Thymus (tissue), 11 donors: ENCODE results near the gene DVL3. TPM values are rescaled to one million over a fixed set of nuclear protein-coding genes. Genes with fewer than 3 reads are reported as not detected.

Experiments
- DNase-seq, 9 donors: peaks; one replicate each; pipeline ENCODE4 v3.0.0-alpha.2; 2013; ENCODE audit warnings: low spot score in 9 of 9, low read depth in 6 of 9, missing footprints in 1 of 9
- H3K27ac ChIP-seq, 2 donors: one replicate each; pipeline ENCODE4 v1.5.1; 2013; ENCODE audit warnings: control low read depth in 1 of 2, low read depth in 1 of 2, low read length in 1 of 2, mild to moderate bottlenecking in 1 of 2, moderate library complexity in 1 of 2
- H3K27me3 ChIP-seq, 2 donors: one replicate each; pipeline ENCODE4 v1.5.1; 2013; ENCODE audit warnings: low read length in 1 of 2; ENCODE audit not compliant: control insufficient read depth in 2 of 2, insufficient read depth in 1 of 2
- H3K36me3 ChIP-seq, 2 donors: one replicate each; pipeline ENCODE4 v1.5.1; 2013; ENCODE audit warnings: low read length in 1 of 2, mild to moderate bottlenecking in 1 of 2, moderate library complexity in 1 of 2; ENCODE audit not compliant: control insufficient read depth in 2 of 2, insufficient read depth in 2 of 2
- H3K4me1 ChIP-seq, 2 donors: one replicate each; pipeline ENCODE4 v1.5.1; 2013; ENCODE audit warnings: low read length in 2 of 2; ENCODE audit not compliant: control insufficient read depth in 2 of 2, insufficient read depth in 2 of 2
- H3K4me3 ChIP-seq, 2 donors: one replicate each; pipeline ENCODE4 v1.5.1; 2013; ENCODE audit warnings: low read length in 2 of 2, control low read depth in 1 of 2, mild to moderate bottlenecking in 1 of 2
- H3K9me3 ChIP-seq, 2 donors: one replicate each; pipeline ENCODE4 v1.5.1; 2013; ENCODE audit warnings: low read length in 1 of 2, mild to moderate bottlenecking in 1 of 2; ENCODE audit not compliant: control insufficient read depth in 2 of 2, insufficient read depth in 1 of 2
- WGBS: extraction: QIAGEN DNeasy Blood & Tissue Kit; methylation state at CpG from one replicate; pipeline ENCODE4 v1.1.7; 2013; 5-methylcytosine and 5-hydroxymethylcytosine counted together
- polyA plus RNA-seq: library from polyadenylated mRNA; stranded (reverse); fragments of 200-250 nt; gene quantifications from one replicate; pipeline ENCODE4 v1.2.3, GENCODE V29; 2013
- total RNA-seq: library from RNA; stranded (reverse); fragments of 120-200 nt; gene quantifications from one replicate; pipeline ENCODE4 v1.2.4, GENCODE V29; 2013
- donor health status: healthy.

DVL3 gene
- total and polyA plus RNA-seq, 2 donors = 12.0 to 26.0 TPM

DNA sequence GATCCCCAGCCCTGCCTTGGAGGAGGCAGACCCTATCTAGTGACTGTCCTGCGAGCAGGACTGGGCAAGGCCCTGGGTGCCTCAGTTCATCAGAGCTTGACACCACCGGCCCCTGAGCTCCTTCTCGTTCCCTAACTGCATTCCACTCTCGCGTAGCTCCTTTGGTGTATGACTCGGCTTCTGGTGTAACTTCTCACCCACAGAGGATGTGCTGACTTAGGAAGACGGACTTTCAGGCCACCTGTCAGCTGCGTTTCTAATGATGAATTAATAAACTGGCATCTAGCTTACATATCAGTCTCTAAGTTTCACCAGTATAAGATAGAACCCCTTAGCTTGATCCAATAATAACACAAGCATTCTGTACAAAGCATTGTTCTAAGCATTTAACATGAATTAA is 48.3 kb downstream of the DVL3 start:
- Histone ChIP-seq H3K27me3 (peaks cover 0 to 12% of the 10 kb centered on the region in 2 donors), H3K36me3 (no peaks in the 10 kb centered on the region), H3K4me1 (no peaks in the 10 kb centered on the region), H3K9me3 (no peaks in the 10 kb centered on the region), H3K4me3 (no peak overlapping the region), H3K27ac (no peak overlapping the region)
- no peak for DNase-seq
- 91% methylated on average over 8 of the region's 8 CpGs for WGBS

DNA sequence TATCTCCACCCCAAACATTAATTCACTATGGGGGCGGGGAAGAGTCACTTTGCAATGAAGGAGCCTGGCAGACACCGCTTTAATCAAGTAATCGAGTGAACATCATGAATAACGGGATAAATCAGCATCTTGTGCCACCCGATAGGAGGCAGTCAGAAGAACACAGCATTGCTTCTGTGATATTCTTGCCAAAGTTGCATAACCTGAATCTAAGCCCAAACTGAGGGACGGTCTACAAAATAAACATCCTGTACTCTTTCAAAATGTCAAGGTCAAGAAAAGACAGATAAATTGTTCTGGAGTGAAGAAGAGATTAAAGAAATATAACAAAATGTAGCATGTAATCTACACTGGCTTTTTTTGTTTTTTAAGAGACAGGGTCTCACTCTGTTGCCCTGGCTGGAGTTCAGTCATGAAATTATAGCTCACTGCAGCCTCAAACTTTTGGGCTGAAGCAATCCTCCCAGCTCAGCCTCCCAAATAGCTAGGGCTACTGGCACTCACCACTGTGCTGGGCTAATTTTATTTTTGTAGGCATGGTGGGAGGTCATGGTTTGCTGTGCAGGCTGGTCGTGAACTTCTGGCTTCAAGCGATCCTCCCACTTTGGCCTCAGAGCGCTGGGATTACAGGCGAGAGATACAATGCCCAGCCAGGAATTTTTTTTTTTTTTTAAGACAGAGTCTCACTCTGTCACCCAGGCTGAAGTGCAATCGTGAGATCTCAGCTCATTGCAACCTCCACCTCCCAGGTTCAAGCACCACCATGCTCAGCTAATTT is 54.2 kb downstream of the DVL3 start:
- 85% methylated on average over 11 of the region's 11 CpGs for WGBS
- Histone ChIP-seq H3K27me3 (peaks cover 0 to 13% of the 10 kb centered on the region in 2 donors), H3K27ac (no peak overlapping the region), H3K36me3 (no peaks in the 10 kb centered on the region), H3K4me1 (no peaks in the 10 kb centered on the region), H3K4me3 (no peak overlapping the region), H3K9me3 (no peaks in the 10 kb centered on the region)
- no peak for DNase-seq

DNA sequence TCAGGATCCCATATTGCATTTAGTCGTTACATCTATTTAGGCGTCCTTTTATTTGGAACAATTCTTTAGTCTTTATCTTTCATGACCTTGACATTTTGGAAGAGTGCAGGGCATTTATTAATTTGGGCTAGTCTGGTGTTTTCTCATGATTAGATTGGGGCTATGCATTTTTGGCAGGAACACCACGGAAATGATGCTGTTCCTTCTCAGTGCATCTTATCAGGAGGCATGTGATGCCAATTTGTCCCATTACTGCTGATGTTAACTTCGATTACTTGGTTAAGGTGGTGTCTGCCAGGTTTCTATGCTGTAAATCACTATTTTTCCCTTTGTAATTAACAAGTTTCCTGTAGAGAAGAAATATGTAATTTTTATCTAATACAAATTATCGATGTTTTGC is 56.1 kb downstream of the DVL3 start:
- H3K27ac ChIP-seq = no peak overlapping the region
- no peaks in the 10 kb centered on the region for H3K9me3 ChIP-seq
- DNase-seq = no peak
- H3K4me3 ChIP-seq = no peak overlapping the region
- WGBS = 92% methylated on average over 5 of the region's 5 CpGs
- H3K4me1 ChIP-seq = no peaks in the 10 kb centered on the region
- H3K36me3 ChIP-seq = no peaks in the 10 kb centered on the region
- H3K27me3 ChIP-seq = peaks cover 0 to 13% of the 10 kb centered on the region in 2 donors

DNA sequence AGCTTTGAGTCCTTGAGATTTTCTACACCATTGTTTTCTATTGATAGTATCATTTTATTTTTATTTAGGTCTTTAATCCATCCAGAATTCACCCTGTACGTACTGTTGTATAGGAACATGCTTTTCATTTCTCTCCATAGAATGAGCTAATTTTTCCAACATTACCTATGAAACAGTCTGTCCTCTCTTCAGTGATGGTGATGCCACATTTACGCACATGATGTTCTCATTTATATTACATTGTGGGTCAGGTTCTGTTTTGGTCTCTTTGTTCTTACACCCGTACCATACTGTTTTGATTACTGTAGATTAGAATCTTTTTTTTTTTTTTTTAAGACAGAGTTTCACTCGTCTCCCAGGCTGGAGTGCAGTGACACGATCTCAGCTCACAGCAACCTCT is 56.5 kb downstream of the DVL3 start:
- Histone ChIP-seq H3K36me3 (no peaks in the 10 kb centered on the region), H3K27ac (no peak overlapping the region), H3K4me1 (no peaks in the 10 kb centered on the region), H3K4me3 (no peak overlapping the region), H3K9me3 (no peaks in the 10 kb centered on the region), H3K27me3 (peaks cover 0 to 10% of the 10 kb centered on the region in 2 donors)
- DNase-seq = no peak
- 88% methylated on average over 5 of the region's 5 CpGs for WGBS

DNA sequence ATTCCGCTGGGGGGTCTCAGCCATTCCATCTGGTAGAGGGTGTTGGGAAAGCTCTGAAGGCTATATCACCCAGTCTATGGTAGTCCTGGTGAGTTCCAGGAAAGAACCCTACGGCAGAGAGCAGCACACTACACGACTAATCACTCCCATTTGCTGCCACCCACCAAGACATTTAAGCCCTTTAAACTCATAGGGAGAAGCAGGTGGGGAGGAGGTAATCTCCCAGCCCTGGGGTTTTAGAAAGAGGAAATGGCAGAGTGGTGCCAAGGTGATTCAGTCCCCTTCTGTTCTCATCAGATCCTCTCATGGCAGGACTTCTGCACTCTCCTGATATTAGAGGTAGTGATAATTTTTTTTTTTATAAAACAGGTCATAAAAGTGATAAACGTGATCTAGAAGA is 63.6 kb downstream of the DVL3 start:
- H3K27ac ChIP-seq = no peak overlapping the region
- H3K36me3 ChIP-seq = no peaks in the 10 kb centered on the region
- no peak for DNase-seq
- no peak overlapping the region for H3K4me3 ChIP-seq
- WGBS = 58% methylated on average over 4 of the region's 4 CpGs
- H3K4me1 ChIP-seq = no peaks in the 10 kb centered on the region
- peaks cover 0 to 9% of the 10 kb centered on the region in 2 donors for H3K27me3 ChIP-seq
- no peaks in the 10 kb centered on the region for H3K9me3 ChIP-seq

DNA sequence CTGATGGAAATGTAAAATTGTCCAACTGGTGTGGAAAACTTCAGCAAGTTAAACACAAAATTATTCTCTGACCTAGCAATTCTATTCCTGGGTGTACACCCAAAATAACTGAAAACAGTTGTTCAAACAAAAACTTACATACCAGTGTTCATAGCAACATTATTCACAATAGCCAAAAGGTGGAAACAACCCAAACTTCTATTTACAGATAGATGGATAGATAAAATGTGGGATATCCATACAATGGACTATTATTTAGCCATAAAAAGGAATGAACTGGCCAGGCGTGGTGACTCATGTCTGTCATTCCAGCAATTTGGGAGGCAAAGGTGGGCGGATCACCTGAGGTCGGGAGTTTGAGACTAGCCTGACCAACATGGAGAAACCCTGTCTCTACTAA is 67.3 kb downstream of the DVL3 start:
- 90% methylated on average over 3 of the region's 3 CpGs for WGBS
- Histone ChIP-seq H3K27ac (no peak overlapping the region), H3K9me3 (no peaks in the 10 kb centered on the region), H3K4me1 (no peaks in the 10 kb centered on the region), H3K27me3 (peaks cover 6 to 31% of the 10 kb centered on the region in 2 donors), H3K36me3 (no peaks in the 10 kb centered on the region), H3K4me3 (no peak overlapping the region)
- DNase-seq = no peak

Other genes with a start within 250 kb of the DVL3 start
- 13.8 TPM for gene ABCC5, start 137.5 kb upstream of the DVL3 start, total RNA-seq
- gene ABCC5, start 137.5 kb upstream of the DVL3 start, polyA plus RNA-seq = 33.2 TPM
- gene HTR3D, start 123.6 kb upstream of the DVL3 start, total RNA-seq = not detected
- not detected for gene HTR3D, start 123.6 kb upstream of the DVL3 start, polyA plus RNA-seq
- gene HTR3C, start 102.3 kb upstream of the DVL3 start, total RNA-seq = not detected
- 0.11 TPM for gene HTR3C, start 102.3 kb upstream of the DVL3 start, polyA plus RNA-seq
- gene HTR3E, start 58.3 kb upstream of the DVL3 start, total RNA-seq = not detected
- 0.05 TPM for gene HTR3E, start 58.3 kb upstream of the DVL3 start, polyA plus RNA-seq
- 32.2 TPM for gene EIF2B5, start 20.0 kb upstream of the DVL3 start, total RNA-seq
- 47.3 TPM for gene EIF2B5, start 20.0 kb upstream of the DVL3 start, polyA plus RNA-seq
- gene AP2M1, start 19.5 kb downstream of the DVL3 start, total RNA-seq = 138 TPM
- gene AP2M1, start 19.5 kb downstream of the DVL3 start, polyA plus RNA-seq = 165 TPM
- 25.0 TPM for gene ABCF3, start 30.8 kb downstream of the DVL3 start, total RNA-seq
- 60.6 TPM for gene ABCF3, start 30.8 kb downstream of the DVL3 start, polyA plus RNA-seq
- gene VWA5B2, start 74.2 kb downstream of the DVL3 start, total RNA-seq = 0.05 TPM
- gene VWA5B2, start 74.2 kb downstream of the DVL3 start, polyA plus RNA-seq = 0.23 TPM
- 12.6 TPM for gene ALG3, start 93.6 kb downstream of the DVL3 start, total RNA-seq
- gene ALG3, start 93.6 kb downstream of the DVL3 start, polyA plus RNA-seq = 16.6 TPM
- 5.0 TPM for gene EEF1AKMT4, start 94.3 kb downstream of the DVL3 start, total RNA-seq
- gene EEF1AKMT4, start 94.3 kb downstream of the DVL3 start, polyA plus RNA-seq = 2.9 TPM
- gene CAMK2N2, start 106.2 kb downstream of the DVL3 start, total RNA-seq = not detected
- gene CAMK2N2, start 106.2 kb downstream of the DVL3 start, polyA plus RNA-seq = 0.14 TPM
- gene ECE2, start 120.6 kb downstream of the DVL3 start, total RNA-seq = not detected
- not detected for gene ECE2, start 120.6 kb downstream of the DVL3 start, polyA plus RNA-seq
- 136 TPM for gene PSMD2, start 143.9 kb downstream of the DVL3 start, total RNA-seq
- gene PSMD2, start 143.9 kb downstream of the DVL3 start, polyA plus RNA-seq = 76.1 TPM
- 69.0 TPM for gene EIF4G1, start 159.2 kb downstream of the DVL3 start, total RNA-seq
- 97.5 TPM for gene EIF4G1, start 159.2 kb downstream of the DVL3 start, polyA plus RNA-seq
- 3.4 TPM for gene FAM131A, start 182.2 kb downstream of the DVL3 start, total RNA-seq
- 11.7 TPM for gene FAM131A, start 182.2 kb downstream of the DVL3 start, polyA plus RNA-seq
- 0.85 TPM for gene CLCN2, start 206.2 kb downstream of the DVL3 start, total RNA-seq
- gene CLCN2, start 206.2 kb downstream of the DVL3 start, polyA plus RNA-seq = 7.0 TPM
- gene POLR2H, start 206.3 kb downstream of the DVL3 start, total RNA-seq = 76.0 TPM
- 117 TPM for gene POLR2H, start 206.3 kb downstream of the DVL3 start, polyA plus RNA-seq
- gene THPO, start 222.8 kb downstream of the DVL3 start, total RNA-seq = not detected
- gene THPO, start 222.8 kb downstream of the DVL3 start, polyA plus RNA-seq = 0.21 TPM
- 0.24 TPM for gene CHRD, start 224.7 kb downstream of the DVL3 start, total RNA-seq
- 2.5 TPM for gene CHRD, start 224.7 kb downstream of the DVL3 start, polyA plus RNA-seq